Measurements from ENCODE around the gene ZNF189. TPM values are rescaled to one million over a fixed set of nuclear protein-coding genes. Genes with fewer than 3 reads are reported as not detected.

ZNF189 gene
- polyA plus RNA-seq, 1 donor (not counting 4 experiments of a cell fraction or from before 2014, with no cell fraction given), result 8.7 TPM

DNA sequence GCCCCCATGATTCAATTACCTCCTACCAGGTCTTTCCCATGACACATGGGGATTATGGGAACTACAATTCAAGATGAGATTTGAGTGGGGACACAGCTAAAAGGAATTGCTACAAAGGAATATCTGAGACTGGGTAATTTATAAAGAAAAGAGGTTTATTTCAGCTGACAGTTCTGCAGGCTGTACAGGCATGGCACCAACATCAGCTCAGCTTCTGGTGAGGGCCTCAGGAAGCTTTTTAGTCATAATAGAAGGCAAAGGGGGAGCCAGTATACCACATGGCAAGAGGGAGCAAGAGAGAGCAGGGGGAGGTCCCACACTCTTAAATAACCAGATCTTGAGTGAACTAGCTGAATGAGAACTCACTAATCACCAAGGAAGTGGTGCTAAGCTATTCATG, 48.1 kb downstream of the ZNF189 start:
- FAIRE-seq, result no peak
- Histone ChIP-seq H3K27ac (ENCODE audit: control insufficient read depth, insufficient read depth, low read length) (no peak overlapping the region), H3K79me2 (ENCODE audit: control insufficient read depth, insufficient read depth, low read length) (no peaks in the 10 kb centered on the region), H3K9me3 (ENCODE audit: control insufficient read depth, low read depth, low read length) (no peaks in the 10 kb centered on the region), H3K27me3 (ENCODE audit: control insufficient read depth, extremely low read depth, insufficient read depth, low read length) (no peaks in the 10 kb centered on the region), H3K4me1 (ENCODE audit: control insufficient read depth, extremely low read depth, insufficient read depth, low read length) (peaks cover 3% of the 10 kb centered on the region), H3K4me3 (ENCODE audit: control insufficient read depth in 2 of 3, extremely low read depth in 1 of 3, insufficient read depth in 2 of 3, low read depth in 1 of 3, low read length in 3 of 3) (no peak overlapping the region), H3K36me3 (ENCODE audit: control insufficient read depth in 2 of 2, extremely low read depth in 1 of 2, insufficient read depth in 2 of 2, low read length in 2 of 2) (no peaks in the 10 kb centered on the region), H2AFZ (ENCODE audit: control insufficient read depth, low read length) (no peak overlapping the region), H3K9ac (ENCODE audit: control insufficient read depth, extremely low read depth, insufficient read depth, low read length) (no peak overlapping the region), H3K4me2 (ENCODE audit: control insufficient read depth, extremely low read depth, insufficient read depth, low read depth, low read length) (no peak overlapping the region), H4K20me1 (ENCODE audit: control insufficient read depth, extremely low read depth, insufficient read depth, low read length) (no peaks in the 10 kb centered on the region), H3K9me1 (ENCODE audit: control insufficient read depth, extremely low read depth, insufficient read depth, low read length) (no peaks in the 10 kb centered on the region)
- no peak for TF ChIP-seq EZH2 (IDR thresholded peaks at IDR 0.05; ENCODE audit: low read length)
- TF ChIP-seq, protein P1, sequence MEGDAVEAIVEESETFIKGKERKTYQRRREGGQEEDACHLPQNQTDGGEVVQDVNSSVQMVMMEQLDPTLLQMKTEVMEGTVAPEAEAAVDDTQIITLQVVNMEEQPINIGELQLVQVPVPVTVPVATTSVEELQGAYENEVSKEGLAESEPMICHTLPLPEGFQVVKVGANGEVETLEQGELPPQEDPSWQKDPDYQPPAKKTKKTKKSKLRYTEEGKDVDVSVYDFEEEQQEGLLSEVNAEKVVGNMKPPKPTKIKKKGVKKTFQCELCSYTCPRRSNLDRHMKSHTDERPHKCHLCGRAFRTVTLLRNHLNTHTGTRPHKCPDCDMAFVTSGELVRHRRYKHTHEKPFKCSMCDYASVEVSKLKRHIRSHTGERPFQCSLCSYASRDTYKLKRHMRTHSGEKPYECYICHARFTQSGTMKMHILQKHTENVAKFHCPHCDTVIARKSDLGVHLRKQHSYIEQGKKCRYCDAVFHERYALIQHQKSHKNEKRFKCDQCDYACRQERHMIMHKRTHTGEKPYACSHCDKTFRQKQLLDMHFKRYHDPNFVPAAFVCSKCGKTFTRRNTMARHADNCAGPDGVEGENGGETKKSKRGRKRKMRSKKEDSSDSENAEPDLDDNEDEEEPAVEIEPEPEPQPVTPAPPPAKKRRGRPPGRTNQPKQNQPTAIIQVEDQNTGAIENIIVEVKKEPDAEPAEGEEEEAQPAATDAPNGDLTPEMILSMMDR (optimal IDR thresholded peaks at IDR 0.05 in 1 of 3, IDR thresholded peaks at IDR 0.05 in 1 of 3, conservative IDR thresholded peaks at IDR 0.05 in 1 of 3; ENCODE audit: extremely low read depth in 1 of 3, insufficient read depth in 2 of 3, low read length in 3 of 3), result no peak
- dilution Hi-C loops (cut with MboI; ENCODE audit: extremely low pct_ligation_motif_present, low sequenced_read_pairs), result no loop called here
- DNase-seq (ENCODE audit: low read depth, low spot score), result no peak

DNA sequence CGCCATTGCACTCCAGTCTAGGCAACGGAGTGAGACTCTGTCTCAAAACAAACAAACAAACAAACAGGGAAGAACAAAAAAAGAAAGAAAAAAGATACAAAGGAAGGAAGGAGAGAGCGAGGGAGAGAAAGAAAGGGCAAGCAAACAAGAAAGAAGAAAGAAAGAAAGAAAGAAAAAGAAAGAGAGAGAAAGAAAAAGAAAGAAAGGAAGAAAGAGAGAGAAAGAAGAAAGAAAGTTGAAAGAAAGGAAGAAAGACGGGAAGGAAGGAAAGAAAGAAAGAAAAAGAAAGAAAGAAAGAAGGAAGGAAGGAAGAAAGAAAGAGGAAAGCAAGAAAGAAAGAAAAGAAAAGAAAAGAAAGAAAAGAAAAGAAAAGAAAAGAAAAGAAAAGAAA, 50.0 kb downstream of the ZNF189 start:
- DNase-seq (ENCODE audit: low read depth, low spot score) (no peak), FAIRE-seq (no peak)
- peak overlapping the region; percentile 87 for H3K4me2 ChIP-seq (ENCODE audit: control insufficient read depth, extremely low read depth, insufficient read depth, low read depth, low read length)
- peak overlapping the region; percentile 12 for H2AFZ ChIP-seq (ENCODE audit: control insufficient read depth, low read length)
- no peaks in the 10 kb centered on the region for H3K27me3 ChIP-seq (ENCODE audit: control insufficient read depth, extremely low read depth, insufficient read depth, low read length)
- H3K79me2 ChIP-seq (ENCODE audit: control insufficient read depth, insufficient read depth, low read length), result no peaks in the 10 kb centered on the region
- H3K4me3 ChIP-seq (ENCODE audit: control insufficient read depth in 2 of 3, extremely low read depth in 1 of 3, insufficient read depth in 2 of 3, low read depth in 1 of 3, low read length in 3 of 3), result peak overlapping the region in 1 of 3 experiments; percentile 79
- H3K9me3 ChIP-seq (ENCODE audit: control insufficient read depth, low read depth, low read length), result no peaks in the 10 kb centered on the region
- TF ChIP-seq, protein P1 (optimal IDR thresholded peaks at IDR 0.05 in 1 of 3, IDR thresholded peaks at IDR 0.05 in 1 of 3, conservative IDR thresholded peaks at IDR 0.05 in 1 of 3; ENCODE audit: extremely low read depth in 1 of 3, insufficient read depth in 2 of 3, low read length in 3 of 3), result no peak
- H4K20me1 ChIP-seq (ENCODE audit: control insufficient read depth, extremely low read depth, insufficient read depth, low read length), result no peaks in the 10 kb centered on the region
- no peak overlapping the region for H3K9ac ChIP-seq (ENCODE audit: control insufficient read depth, extremely low read depth, insufficient read depth, low read length)
- peaks cover 3% of the 10 kb centered on the region for H3K4me1 ChIP-seq (ENCODE audit: control insufficient read depth, extremely low read depth, insufficient read depth, low read length)
- H3K27ac ChIP-seq (ENCODE audit: control insufficient read depth, insufficient read depth, low read length), result no peak overlapping the region
- dilution Hi-C loops (cut with MboI; ENCODE audit: extremely low pct_ligation_motif_present, low sequenced_read_pairs), result no loop called here
- no peaks in the 10 kb centered on the region for H3K36me3 ChIP-seq (ENCODE audit: control insufficient read depth in 2 of 2, extremely low read depth in 1 of 2, insufficient read depth in 2 of 2, low read length in 2 of 2)
- H3K9me1 ChIP-seq (ENCODE audit: control insufficient read depth, extremely low read depth, insufficient read depth, low read length), result no peaks in the 10 kb centered on the region
